H1 (cell line): ENCODE results near the gene WDR64. TPM values are rescaled to one million over a fixed set of nuclear protein-coding genes. Genes with fewer than 3 reads are reported as not detected.

Source experiments
- BRCA1 ChIP-seq: IDR thresholded peaks from 2 replicates; pipeline ENCODE4 v1.6.1; 2012; ENCODE audit warnings: low read depth, low read length, improper control_type of control experiment
- CBX5 ChIP-seq: fragments of 300-800, 300-1000 bp; sonication (generic); IDR thresholded peaks from 2 replicates; pipeline ENCODE4 v1.7.1; 2016; ENCODE audit warnings: antibody characterized with exemption, low read length, low read depth
- KDM1A ChIP-seq: fragments of 200-600, 300-600 bp; sonication (generic); IDR thresholded peaks from 2 replicates; pipeline ENCODE4 v1.7.1; 2016; ENCODE audit warnings: mild to moderate bottlenecking, low read length, borderline replicate concordance
- KDM4A ChIP-seq: IDR thresholded peaks from one replicate; pipeline ENCODE4 v1.7.1; 2012; ENCODE audit warnings: low read depth, mild to moderate bottlenecking, moderate library complexity, low read length, inconsistent platforms; ENCODE audit not compliant: severe bottlenecking
- KDM5A ChIP-seq: fragments of 200-600 bp; IDR thresholded peaks from 2 replicates; pipeline ENCODE4 v1.7.1; 2012; ENCODE audit warnings: mild to moderate bottlenecking, low read length, inconsistent platforms, mixed read lengths
- POLR2A ChIP-seq, 2 experiments: IDR thresholded peaks; 1 replicate in 1 of 2; 2 replicates in 1 of 2; pipeline ENCODE4 v1.6.1; 2011; ENCODE audit warnings: low read depth in 2 of 2, low read length in 2 of 2, mild to moderate bottlenecking in 2 of 2; ENCODE audit errors: control extremely low read depth in 1 of 2
- POU5F1 ChIP-seq: IDR thresholded peaks from 2 replicates; pipeline ENCODE4 v1.6.1; 2011; ENCODE audit warnings: low read depth, mild to moderate bottlenecking, low read length, moderate library complexity
- RAD21 ChIP-seq, 2 experiments: IDR thresholded peaks in 1 of 2; conservative IDR thresholded peaks in 1 of 2; 2 replicates each; pipeline ENCODE4 v1.6.1; 2011; ENCODE audit warnings: low read depth in 2 of 2, low read length in 2 of 2, improper control_type of control experiment in 1 of 2, inconsistent platforms in 1 of 2, mild to moderate bottlenecking in 1 of 2, moderate library complexity in 1 of 2
- RXRA ChIP-seq: IDR thresholded peaks from 2 replicates; pipeline ENCODE4 v1.6.1; 2011; ENCODE audit warnings: low read depth, mild to moderate bottlenecking, low read length, moderate library complexity; ENCODE audit not compliant: insufficient read depth
- SIRT6 ChIP-seq: IDR thresholded peaks from one replicate; pipeline ENCODE4 v1.7.1; 2012; ENCODE audit warnings: low read length, inconsistent platforms
- TCF12 ChIP-seq: IDR thresholded peaks from 2 replicates; pipeline ENCODE4 v1.6.1; 2011; ENCODE audit warnings: low read depth, mild to moderate bottlenecking, low read length
- YY1 ChIP-seq: IDR thresholded peaks from 2 replicates; pipeline ENCODE4 v1.6.1; 2011; ENCODE audit warnings: low read depth, mild to moderate bottlenecking, low read length
- polyA plus RNA-seq, 7 experiments: library from polyadenylated mRNA; depleted of rRNA in 3 of 7; stranded (reverse) in 5 of 7; unstranded in 2 of 7; fragments of >200 nt in 5 of 7; fragments of 200-250 nt in 2 of 7; gene quantifications; 1 replicate in 5 of 7; 2 replicates in 1 of 7; 4 replicates in 1 of 7; pipeline versions ENCODE4 v1.2.1 to v1.2.3, GENCODE V29; 2011 to 2013; ENCODE audit warnings: missing spikeins in 2 of 7, mixed read lengths in 2 of 7
- total RNA-seq: library from RNA; stranded (reverse); fragmentation: NEBNext Ultra II Directional; extraction: Animal tissue kit (Norgen Biotek cat#: 25700); gene quantifications from 2 replicates; pipeline ENCODE4 v1.2.1, GENCODE V29; 2021
- TF ChIP-seq, protein P1 (sequence below): fragments of 300-600 bp; sonication (generic); IDR thresholded peaks from 2 replicates; pipeline ENCODE4 v1.7.1; 2012; ENCODE audit warnings: low read length, moderate library complexity, mild to moderate bottlenecking, inconsistent platforms; ENCODE audit not compliant: insufficient replicate concordance

Gene WDR64
- total and polyA plus RNA-seq, 2 of the 8 experiments (the other 6 are each of a cell fraction or from before 2014, with no cell fraction given) = 0.02 TPM; not detected in 1

DNA sequence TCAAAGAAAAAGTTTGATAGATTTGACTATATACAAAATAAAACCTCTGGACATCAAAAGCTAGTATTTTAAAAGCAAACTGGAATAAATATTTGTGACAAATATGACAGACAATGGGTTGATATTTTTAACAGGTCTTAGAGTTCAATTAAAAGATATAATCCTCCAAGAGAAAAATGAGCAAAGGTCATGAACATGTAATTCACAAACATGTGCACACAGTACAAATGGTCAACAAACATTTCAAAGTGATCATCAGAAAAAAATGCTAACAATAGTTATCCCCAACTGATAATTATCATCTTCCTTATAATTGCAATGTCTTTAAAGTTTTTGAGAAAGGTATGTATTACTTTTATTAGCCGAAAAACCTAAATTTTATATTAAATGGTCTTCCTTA, 32.0 kb downstream of the WDR64 start (continued):
- TF ChIP-seq, protein P1, sequence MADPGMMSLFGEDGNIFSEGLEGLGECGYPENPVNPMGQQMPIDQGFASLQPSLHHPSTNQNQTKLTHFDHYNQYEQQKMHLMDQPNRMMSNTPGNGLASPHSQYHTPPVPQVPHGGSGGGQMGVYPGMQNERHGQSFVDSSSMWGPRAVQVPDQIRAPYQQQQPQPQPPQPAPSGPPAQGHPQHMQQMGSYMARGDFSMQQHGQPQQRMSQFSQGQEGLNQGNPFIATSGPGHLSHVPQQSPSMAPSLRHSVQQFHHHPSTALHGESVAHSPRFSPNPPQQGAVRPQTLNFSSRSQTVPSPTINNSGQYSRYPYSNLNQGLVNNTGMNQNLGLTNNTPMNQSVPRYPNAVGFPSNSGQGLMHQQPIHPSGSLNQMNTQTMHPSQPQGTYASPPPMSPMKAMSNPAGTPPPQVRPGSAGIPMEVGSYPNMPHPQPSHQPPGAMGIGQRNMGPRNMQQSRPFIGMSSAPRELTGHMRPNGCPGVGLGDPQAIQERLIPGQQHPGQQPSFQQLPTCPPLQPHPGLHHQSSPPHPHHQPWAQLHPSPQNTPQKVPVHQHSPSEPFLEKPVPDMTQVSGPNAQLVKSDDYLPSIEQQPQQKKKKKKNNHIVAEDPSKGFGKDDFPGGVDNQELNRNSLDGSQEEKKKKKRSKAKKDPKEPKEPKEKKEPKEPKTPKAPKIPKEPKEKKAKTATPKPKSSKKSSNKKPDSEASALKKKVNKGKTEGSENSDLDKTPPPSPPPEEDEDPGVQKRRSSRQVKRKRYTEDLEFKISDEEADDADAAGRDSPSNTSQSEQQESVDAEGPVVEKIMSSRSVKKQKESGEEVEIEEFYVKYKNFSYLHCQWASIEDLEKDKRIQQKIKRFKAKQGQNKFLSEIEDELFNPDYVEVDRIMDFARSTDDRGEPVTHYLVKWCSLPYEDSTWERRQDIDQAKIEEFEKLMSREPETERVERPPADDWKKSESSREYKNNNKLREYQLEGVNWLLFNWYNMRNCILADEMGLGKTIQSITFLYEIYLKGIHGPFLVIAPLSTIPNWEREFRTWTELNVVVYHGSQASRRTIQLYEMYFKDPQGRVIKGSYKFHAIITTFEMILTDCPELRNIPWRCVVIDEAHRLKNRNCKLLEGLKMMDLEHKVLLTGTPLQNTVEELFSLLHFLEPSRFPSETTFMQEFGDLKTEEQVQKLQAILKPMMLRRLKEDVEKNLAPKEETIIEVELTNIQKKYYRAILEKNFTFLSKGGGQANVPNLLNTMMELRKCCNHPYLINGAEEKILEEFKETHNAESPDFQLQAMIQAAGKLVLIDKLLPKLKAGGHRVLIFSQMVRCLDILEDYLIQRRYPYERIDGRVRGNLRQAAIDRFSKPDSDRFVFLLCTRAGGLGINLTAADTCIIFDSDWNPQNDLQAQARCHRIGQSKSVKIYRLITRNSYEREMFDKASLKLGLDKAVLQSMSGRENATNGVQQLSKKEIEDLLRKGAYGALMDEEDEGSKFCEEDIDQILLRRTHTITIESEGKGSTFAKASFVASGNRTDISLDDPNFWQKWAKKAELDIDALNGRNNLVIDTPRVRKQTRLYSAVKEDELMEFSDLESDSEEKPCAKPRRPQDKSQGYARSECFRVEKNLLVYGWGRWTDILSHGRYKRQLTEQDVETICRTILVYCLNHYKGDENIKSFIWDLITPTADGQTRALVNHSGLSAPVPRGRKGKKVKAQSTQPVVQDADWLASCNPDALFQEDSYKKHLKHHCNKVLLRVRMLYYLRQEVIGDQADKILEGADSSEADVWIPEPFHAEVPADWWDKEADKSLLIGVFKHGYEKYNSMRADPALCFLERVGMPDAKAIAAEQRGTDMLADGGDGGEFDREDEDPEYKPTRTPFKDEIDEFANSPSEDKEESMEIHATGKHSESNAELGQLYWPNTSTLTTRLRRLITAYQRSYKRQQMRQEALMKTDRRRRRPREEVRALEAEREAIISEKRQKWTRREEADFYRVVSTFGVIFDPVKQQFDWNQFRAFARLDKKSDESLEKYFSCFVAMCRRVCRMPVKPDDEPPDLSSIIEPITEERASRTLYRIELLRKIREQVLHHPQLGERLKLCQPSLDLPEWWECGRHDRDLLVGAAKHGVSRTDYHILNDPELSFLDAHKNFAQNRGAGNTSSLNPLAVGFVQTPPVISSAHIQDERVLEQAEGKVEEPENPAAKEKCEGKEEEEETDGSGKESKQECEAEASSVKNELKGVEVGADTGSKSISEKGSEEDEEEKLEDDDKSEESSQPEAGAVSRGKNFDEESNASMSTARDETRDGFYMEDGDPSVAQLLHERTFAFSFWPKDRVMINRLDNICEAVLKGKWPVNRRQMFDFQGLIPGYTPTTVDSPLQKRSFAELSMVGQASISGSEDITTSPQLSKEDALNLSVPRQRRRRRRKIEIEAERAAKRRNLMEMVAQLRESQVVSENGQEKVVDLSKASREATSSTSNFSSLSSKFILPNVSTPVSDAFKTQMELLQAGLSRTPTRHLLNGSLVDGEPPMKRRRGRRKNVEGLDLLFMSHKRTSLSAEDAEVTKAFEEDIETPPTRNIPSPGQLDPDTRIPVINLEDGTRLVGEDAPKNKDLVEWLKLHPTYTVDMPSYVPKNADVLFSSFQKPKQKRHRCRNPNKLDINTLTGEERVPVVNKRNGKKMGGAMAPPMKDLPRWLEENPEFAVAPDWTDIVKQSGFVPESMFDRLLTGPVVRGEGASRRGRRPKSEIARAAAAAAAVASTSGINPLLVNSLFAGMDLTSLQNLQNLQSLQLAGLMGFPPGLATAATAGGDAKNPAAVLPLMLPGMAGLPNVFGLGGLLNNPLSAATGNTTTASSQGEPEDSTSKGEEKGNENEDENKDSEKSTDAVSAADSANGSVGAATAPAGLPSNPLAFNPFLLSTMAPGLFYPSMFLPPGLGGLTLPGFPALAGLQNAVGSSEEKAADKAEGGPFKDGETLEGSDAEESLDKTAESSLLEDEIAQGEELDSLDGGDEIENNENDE = no peak
- no peak for TF ChIP-seq KDM5A
- no peak for TF ChIP-seq BRCA1
- no peak for TF ChIP-seq RXRA
- no peak for TF ChIP-seq CBX5
- no peak for TF ChIP-seq SIRT6
- TF ChIP-seq KDM1A = no peak
- TF ChIP-seq YY1 = no peak
- TF ChIP-seq RAD21 (IDR thresholded peaks at IDR 0.05 in 1 of 2, conservative IDR thresholded peaks at IDR 0.05 in 1 of 2; ENCODE audit: low read depth in 2 of 2, low read length in 2 of 2) = no peak
- TF ChIP-seq POLR2A (IDR thresholded peaks at IDR 0.05; ENCODE audit: control extremely low read depth in 1 of 2, low read depth in 2 of 2, low read length in 2 of 2) = no peak
- TF ChIP-seq TCF12 = no peak
- TF ChIP-seq KDM4A = no peak
- no peak for TF ChIP-seq POU5F1
